Measurements from ENCODE around the gene DOK4. TPM values are rescaled to one million over a fixed set of nuclear protein-coding genes. Genes with fewer than 3 reads are reported as not detected.
A peak's percentile ranks its signal among the peaks of the same experiment; 100 is the strongest.

The DOK4 gene
- total RNA-seq, 1 donor from 2014 or later, result 23.2 TPM

DNA sequence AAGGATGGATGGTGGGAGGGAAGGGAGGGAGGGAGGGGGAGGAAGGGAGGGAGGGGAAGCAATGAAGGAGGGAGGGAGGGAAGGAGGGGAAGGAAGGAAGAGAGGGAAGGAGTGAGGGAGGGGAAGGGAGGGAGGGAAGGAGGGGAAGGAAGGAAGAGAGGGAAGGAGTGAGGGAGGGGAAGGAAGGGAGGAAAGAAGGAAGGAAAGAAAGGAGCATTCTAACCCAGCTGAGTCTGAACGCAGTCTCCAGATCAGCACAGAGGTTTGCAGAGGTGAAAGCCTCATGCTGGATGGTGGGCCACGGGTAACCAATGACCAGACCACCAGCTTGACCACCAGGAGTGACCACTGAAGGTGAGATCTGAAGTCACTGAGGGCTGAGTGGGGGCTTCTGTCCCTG, 63.1 kb downstream of the DOK4 start:
- Histone ChIP-seq H3K27me3 (ENCODE audit: control insufficient read depth, insufficient read depth, low read length) (no peaks in the 10 kb centered on the region), H3K36me3 (ENCODE audit: control insufficient read depth, insufficient read depth, low read length) (no peaks in the 10 kb centered on the region), H3K4me3 (ENCODE audit: low read depth, low read length) (no peak overlapping the region)
- no peak for DNase-seq (ENCODE audit: low read depth)
- TF ChIP-seq, protein P1, sequence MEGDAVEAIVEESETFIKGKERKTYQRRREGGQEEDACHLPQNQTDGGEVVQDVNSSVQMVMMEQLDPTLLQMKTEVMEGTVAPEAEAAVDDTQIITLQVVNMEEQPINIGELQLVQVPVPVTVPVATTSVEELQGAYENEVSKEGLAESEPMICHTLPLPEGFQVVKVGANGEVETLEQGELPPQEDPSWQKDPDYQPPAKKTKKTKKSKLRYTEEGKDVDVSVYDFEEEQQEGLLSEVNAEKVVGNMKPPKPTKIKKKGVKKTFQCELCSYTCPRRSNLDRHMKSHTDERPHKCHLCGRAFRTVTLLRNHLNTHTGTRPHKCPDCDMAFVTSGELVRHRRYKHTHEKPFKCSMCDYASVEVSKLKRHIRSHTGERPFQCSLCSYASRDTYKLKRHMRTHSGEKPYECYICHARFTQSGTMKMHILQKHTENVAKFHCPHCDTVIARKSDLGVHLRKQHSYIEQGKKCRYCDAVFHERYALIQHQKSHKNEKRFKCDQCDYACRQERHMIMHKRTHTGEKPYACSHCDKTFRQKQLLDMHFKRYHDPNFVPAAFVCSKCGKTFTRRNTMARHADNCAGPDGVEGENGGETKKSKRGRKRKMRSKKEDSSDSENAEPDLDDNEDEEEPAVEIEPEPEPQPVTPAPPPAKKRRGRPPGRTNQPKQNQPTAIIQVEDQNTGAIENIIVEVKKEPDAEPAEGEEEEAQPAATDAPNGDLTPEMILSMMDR (IDR thresholded peaks at IDR 0.05; ENCODE audit: insufficient read depth, low read length, poor library complexity, severe bottlenecking), result no peak

DNA sequence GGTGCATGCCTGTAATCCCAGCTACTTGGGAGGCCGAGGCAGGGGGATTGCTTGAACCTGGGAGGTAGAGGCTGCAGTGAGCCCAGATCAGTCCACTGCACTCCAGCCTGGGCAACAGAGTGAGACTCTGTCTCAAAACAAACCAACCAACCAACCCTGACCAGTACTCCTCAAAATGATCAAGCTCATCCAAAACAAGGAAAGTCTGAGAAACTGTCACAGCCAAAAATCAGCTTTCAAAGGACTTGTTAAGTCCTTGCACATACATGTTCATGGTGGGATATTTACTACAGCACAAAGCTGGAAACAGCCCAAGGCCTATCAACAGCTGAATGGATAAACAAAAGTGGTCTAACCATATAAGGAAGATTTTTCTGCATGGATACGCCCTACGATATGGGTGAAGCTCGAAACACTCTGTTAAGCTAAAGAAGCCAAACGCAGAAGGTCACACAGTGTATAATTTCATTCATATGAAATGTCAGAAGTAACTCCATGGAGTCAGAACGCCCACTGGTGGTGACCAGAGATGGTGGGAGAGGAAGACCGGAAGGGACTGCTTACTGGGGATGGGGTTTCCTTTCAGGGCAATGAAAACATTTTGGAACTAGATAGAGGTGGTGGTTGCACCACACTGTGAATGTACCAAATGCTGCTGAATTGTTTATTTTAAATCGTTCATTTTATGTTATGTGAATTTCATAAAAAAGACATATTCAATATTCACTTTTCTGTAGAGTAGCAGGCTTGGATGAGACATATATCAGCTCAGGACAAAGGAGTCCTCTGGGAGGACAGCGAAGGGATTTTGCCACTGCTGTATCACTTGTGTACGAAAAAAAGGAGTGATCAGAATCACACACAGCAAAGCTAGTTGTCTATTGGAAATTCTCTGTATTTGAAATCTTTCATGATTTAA, 64.0 kb downstream of the DOK4 start:
- Histone ChIP-seq H3K36me3 (ENCODE audit: control insufficient read depth, insufficient read depth, low read length) (no peaks in the 10 kb centered on the region), H3K27me3 (ENCODE audit: control insufficient read depth, insufficient read depth, low read length) (no peaks in the 10 kb centered on the region), H3K4me3 (ENCODE audit: low read depth, low read length) (no peak overlapping the region)
- TF ChIP-seq, protein P1 (IDR thresholded peaks at IDR 0.05; ENCODE audit: insufficient read depth, low read length, poor library complexity, severe bottlenecking), result peak; percentile 82
- no peak for DNase-seq (ENCODE audit: low read depth)

Other genes with a start within 250 kb of the DOK4 start
- 70.4 and 78.3 TPM in 2 replicates for gene ARL2BP, start 241.2 kb downstream of the DOK4 start, total RNA-seq
- 11.9 and 12.6 TPM in 2 replicates for gene PLLP, start 201.8 kb downstream of the DOK4 start, total RNA-seq
- not detected in 2 replicates for gene CCL22, start 127.7 kb downstream of the DOK4 start, total RNA-seq
- gene CX3CL1, start 114.0 kb downstream of the DOK4 start, total RNA-seq, result 22.0 and 24.8 TPM in 2 replicates
- not detected in 2 replicates for gene CCL17, start 81.7 kb downstream of the DOK4 start, total RNA-seq
- gene CIAPIN1, start 39.1 kb downstream of the DOK4 start, total RNA-seq, result 80.2 and 80.3 TPM in 2 replicates
- 37.6 and 49.5 TPM in 2 replicates for gene COQ9, start 39.0 kb downstream of the DOK4 start, total RNA-seq
- gene POLR2C, start 23.8 kb downstream of the DOK4 start, total RNA-seq, result 70.4 and 73.0 TPM in 2 replicates
- 11.4 and 14.0 TPM in 2 replicates for gene CCDC102A, start 50.1 kb upstream of the DOK4 start, total RNA-seq
- gene ADGRG5, start 56.1 kb upstream of the DOK4 start, total RNA-seq, result 1.0 and 2.5 TPM in 2 replicates
- 143 and 150 TPM in 2 replicates for gene ADGRG1, start 142.1 kb upstream of the DOK4 start, total RNA-seq
- not detected in 2 replicates for gene ADGRG3, start 181.8 kb upstream of the DOK4 start, total RNA-seq
- 0.04 TPM in 1 of 2 replicates, not detected in the other for gene DRC7, start 208.3 kb upstream of the DOK4 start, total RNA-seq
- gene KATNB1, start 249.3 kb upstream of the DOK4 start, total RNA-seq, result 26.3 and 32.7 TPM in 2 replicates

All from kidney epithelial cell (primary cell).